Caco-2 (cell line): ENCODE measurements around the gene BAG3. TPM values are rescaled to one million over a fixed set of nuclear protein-coding genes. Genes with fewer than 3 reads are reported as not detected.

Source experiments
- BruUV-seq: library from RNA; stranded (reverse); fragments of 400-500 nt; replicated peaks from 2 replicates; lab custom pipeline; 2021; lab: Mats Ljungman, UMichigan
- CTCF ChIA-PET: fragments of 300-600 bp; sonication (Branson Sonifier 250); formaldehyde crosslinking; loops from one replicate; lab custom pipeline; 2022; ENCODE audit warnings: antibody characterized with exemption; lab: Charles Lee
- POLR2A ChIA-PET: fragments of 300-600 bp; sonication (Branson Sonifier 250); formaldehyde crosslinking; loops from one replicate; lab custom pipeline; 2022; ENCODE audit warnings: antibody characterized with exemption; lab: Charles Lee
- DNase-seq, 2 experiments: peaks; one replicate each; pipeline versions ENCODE4 v3.0.0 to v3.0.0-alpha.2; 2020 to 2022
- H3K27me3 ChIP-seq: replicated peaks from 2 replicates; pipeline ENCODE4 v1.6.0; 2011; ENCODE audit warnings: low read length; ENCODE audit not compliant: control insufficient read depth, insufficient read depth
- H3K36me3 ChIP-seq: 2 replicates; pipeline ENCODE4 v1.5.1; 2011; ENCODE audit warnings: low read length; ENCODE audit not compliant: control insufficient read depth, insufficient read depth
- H3K4me1 ChIP-seq: fragments of 250-450 bp; sonication (Bioruptor Pico); 2 replicates; pipeline ENCODE4 v1.5.1; 2020; ENCODE audit warnings: mild to moderate bottlenecking
- H3K4me3 ChIP-seq: 2 replicates; pipeline ENCODE4 v1.5.1; 2011; ENCODE audit warnings: low read depth, mild to moderate bottlenecking, control low read depth, low read length
- H3K9me3 ChIP-seq: fragments of 250-450 bp; sonication (Bioruptor Pico); 2 replicates; pipeline ENCODE4 v1.5.1; 2020; ENCODE audit warnings: mild to moderate bottlenecking, moderate library complexity
- H3K27ac Mint-ChIP-seq: one replicate; pipeline ENCODE4 v1.8.0; 2022; ENCODE audit warnings: mixed read lengths; ENCODE audit not compliant: unreplicated experiment
- H3K27me3 Mint-ChIP-seq: one replicate; pipeline ENCODE4 v1.8.0; 2022; ENCODE audit warnings: mixed read lengths; ENCODE audit not compliant: insufficient read depth, unreplicated experiment
- H3K36me3 Mint-ChIP-seq: one replicate; pipeline ENCODE4 v1.8.0; 2022; ENCODE audit warnings: mild to moderate bottlenecking, mixed read lengths; ENCODE audit not compliant: insufficient read depth, unreplicated experiment
- H3K4me1 Mint-ChIP-seq: one replicate; pipeline ENCODE4 v1.8.0; 2022; ENCODE audit warnings: low read depth, mixed read lengths; ENCODE audit not compliant: unreplicated experiment
- H3K4me3 Mint-ChIP-seq: one replicate; pipeline ENCODE4 v1.8.0; 2022; ENCODE audit warnings: mild to moderate bottlenecking, moderate library complexity, mixed read lengths; ENCODE audit not compliant: unreplicated experiment
- H3K9me3 Mint-ChIP-seq: one replicate; pipeline ENCODE4 v1.8.0; 2022; ENCODE audit warnings: mixed read lengths; ENCODE audit not compliant: unreplicated experiment
- intact Hi-C: fragments of 100-400 bp; cut with micrococcal nuclease; formaldehyde crosslinking; loops from one replicate; pipeline ENCODE4 v1.10.0; 2022; ENCODE audit not compliant: unreplicated experiment
- total RNA-seq: library from RNA; stranded (reverse); gene quantifications from 2 replicates; pipeline ENCODE4 v1.2.3, GENCODE V29; 2022
- TF ChIP-seq, protein P1 (sequence below), 2 experiments: fragments of 200-600 bp in 1 of 2; IDR thresholded peaks; 1 replicate in 1 of 2; 2 replicates in 1 of 2; pipeline versions ENCODE4 v1.5.1 to v1.8.0; 2011 to 2022; ENCODE audit warnings: antibody characterized with exemption in 1 of 2, control low read depth in 1 of 2, inconsistent platforms in 1 of 2, low read depth in 1 of 2, low read length in 1 of 2, mild to moderate bottlenecking in 1 of 2, moderate library complexity in 1 of 2; ENCODE audit not compliant: insufficient read depth in 1 of 2, severe bottlenecking in 1 of 2, unreplicated experiment in 1 of 2

BAG3 gene
- total RNA-seq, 1 experiment from 2014 or later = 30.7 TPM

DNA sequence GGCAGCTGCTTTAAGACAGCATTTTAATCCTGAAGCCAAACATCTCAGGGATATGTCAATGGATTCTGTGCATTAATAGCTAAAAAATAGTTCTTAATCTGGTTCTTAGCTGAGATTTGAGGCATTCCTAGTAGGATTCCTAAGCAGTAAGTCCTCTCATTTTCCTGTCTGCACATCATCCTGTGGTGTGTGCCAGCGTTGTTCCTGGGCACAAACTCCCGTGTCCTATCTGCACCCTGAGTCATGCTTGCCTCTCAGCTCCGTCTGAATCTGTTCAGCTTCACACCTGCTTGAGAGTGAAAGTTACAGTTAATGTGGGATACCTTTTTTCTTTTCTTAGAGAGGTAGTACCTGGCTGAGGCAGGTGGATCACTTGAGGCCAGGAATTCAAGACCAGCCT, 19.5 kb downstream of the BAG3 start:
- H3K36me3 Mint-ChIP-seq = peaks cover 40% of the 10 kb centered on the region
- no peaks in the 10 kb centered on the region for H3K9me3 ChIP-seq
- no peaks in the 10 kb centered on the region for H3K9me3 Mint-ChIP-seq
- no peak overlapping the region for H3K27ac Mint-ChIP-seq
- H3K4me1 Mint-ChIP-seq = peaks cover 35% of the 10 kb centered on the region
- H3K4me1 ChIP-seq = peaks cover 27% of the 10 kb centered on the region
- H3K27me3 Mint-ChIP-seq = no peaks in the 10 kb centered on the region
- ChIA-PET CTCF (interaction anchor here (0.6 to 0.8 kb wide), 2 partner anchors 68 to 75 kb away, joined by 3 to 9 read pairs; no protein-coding TSS in a partner anchor), POLR2A (no interaction called here)
- no peak overlapping the region for H3K4me3 Mint-ChIP-seq
- intact Hi-C loops = no loop called here
- TF ChIP-seq, protein P1, sequence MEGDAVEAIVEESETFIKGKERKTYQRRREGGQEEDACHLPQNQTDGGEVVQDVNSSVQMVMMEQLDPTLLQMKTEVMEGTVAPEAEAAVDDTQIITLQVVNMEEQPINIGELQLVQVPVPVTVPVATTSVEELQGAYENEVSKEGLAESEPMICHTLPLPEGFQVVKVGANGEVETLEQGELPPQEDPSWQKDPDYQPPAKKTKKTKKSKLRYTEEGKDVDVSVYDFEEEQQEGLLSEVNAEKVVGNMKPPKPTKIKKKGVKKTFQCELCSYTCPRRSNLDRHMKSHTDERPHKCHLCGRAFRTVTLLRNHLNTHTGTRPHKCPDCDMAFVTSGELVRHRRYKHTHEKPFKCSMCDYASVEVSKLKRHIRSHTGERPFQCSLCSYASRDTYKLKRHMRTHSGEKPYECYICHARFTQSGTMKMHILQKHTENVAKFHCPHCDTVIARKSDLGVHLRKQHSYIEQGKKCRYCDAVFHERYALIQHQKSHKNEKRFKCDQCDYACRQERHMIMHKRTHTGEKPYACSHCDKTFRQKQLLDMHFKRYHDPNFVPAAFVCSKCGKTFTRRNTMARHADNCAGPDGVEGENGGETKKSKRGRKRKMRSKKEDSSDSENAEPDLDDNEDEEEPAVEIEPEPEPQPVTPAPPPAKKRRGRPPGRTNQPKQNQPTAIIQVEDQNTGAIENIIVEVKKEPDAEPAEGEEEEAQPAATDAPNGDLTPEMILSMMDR (IDR thresholded peaks at IDR 0.05; ENCODE audit: insufficient read depth in 1 of 2, low read depth in 1 of 2, low read length in 1 of 2, severe bottlenecking in 1 of 2, unreplicated experiment in 1 of 2) = no peak
- no TSS peak for BruUV-seq
- H3K36me3 ChIP-seq = peaks cover 2% of the 10 kb centered on the region
- no peak for DNase-seq
- no peaks in the 10 kb centered on the region for H3K27me3 ChIP-seq
- no peak overlapping the region for H3K4me3 ChIP-seq

DNA sequence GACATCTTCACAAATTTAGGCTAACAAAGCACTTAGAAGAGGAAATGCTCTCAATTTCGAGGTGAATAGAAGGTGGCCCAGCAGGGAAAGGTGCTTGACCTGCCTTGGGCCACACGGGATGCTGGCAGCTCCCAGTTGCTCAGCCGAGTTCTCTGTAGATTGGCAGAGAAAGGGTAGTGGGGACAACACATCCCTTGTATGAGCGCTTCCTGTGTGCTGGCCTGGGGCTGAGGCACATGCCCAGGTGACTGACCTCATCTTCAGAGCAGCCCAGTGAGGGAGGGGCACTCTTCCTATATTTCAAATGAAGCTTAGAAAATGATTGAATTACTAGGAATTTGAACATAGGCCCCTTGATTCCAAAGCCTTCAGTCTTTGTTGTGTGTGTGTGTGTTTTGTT, 20.2 kb downstream of the BAG3 start:
- Mint-ChIP-seq H3K4me3 (no peak overlapping the region), H3K4me1 (peaks cover 29% of the 10 kb centered on the region), H3K36me3 (peaks cover 43% of the 10 kb centered on the region), H3K27me3 (no peaks in the 10 kb centered on the region), H3K27ac (no peak overlapping the region), H3K9me3 (no peaks in the 10 kb centered on the region)
- ChIA-PET CTCF (no interaction called here), POLR2A (no interaction called here)
- TF ChIP-seq, protein P1 (IDR thresholded peaks at IDR 0.05; ENCODE audit: insufficient read depth in 1 of 2, low read depth in 1 of 2, low read length in 1 of 2, severe bottlenecking in 1 of 2, unreplicated experiment in 1 of 2) = no peak
- Histone ChIP-seq H3K9me3 (no peaks in the 10 kb centered on the region), H3K4me1 (peaks cover 22% of the 10 kb centered on the region), H3K36me3 (peaks cover 2% of the 10 kb centered on the region), H3K4me3 (no peak overlapping the region), H3K27me3 (no peaks in the 10 kb centered on the region)
- intact Hi-C loops = no loop called here
- DNase-seq = no peak
- no TSS peak for BruUV-seq

DNA sequence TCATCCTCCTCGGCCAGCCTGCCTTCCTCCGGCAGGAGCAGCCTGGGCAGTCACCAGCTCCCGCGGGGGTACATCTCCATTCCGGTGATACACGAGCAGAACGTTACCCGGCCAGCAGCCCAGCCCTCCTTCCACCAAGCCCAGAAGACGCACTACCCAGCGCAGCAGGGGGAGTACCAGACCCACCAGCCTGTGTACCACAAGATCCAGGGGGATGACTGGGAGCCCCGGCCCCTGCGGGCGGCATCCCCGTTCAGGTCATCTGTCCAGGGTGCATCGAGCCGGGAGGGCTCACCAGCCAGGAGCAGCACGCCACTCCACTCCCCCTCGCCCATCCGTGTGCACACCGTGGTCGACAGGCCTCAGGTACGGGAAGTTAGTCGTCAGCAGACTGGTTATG, 21.1 kb downstream of the BAG3 start:
- Mint-ChIP-seq H3K4me3 (no peak overlapping the region), H3K9me3 (no peaks in the 10 kb centered on the region), H3K27ac (no peak overlapping the region), H3K27me3 (no peaks in the 10 kb centered on the region), H3K4me1 (peaks cover 20% of the 10 kb centered on the region), H3K36me3 (peaks cover 52% of the 10 kb centered on the region)
- no peak overlapping the region for H3K4me3 ChIP-seq
- intact Hi-C loops = no loop called here
- POLR2A ChIA-PET = no interaction called here
- peaks cover 13% of the 10 kb centered on the region for H3K4me1 ChIP-seq
- TF ChIP-seq, protein P1 (IDR thresholded peaks at IDR 0.05; ENCODE audit: insufficient read depth in 1 of 2, low read depth in 1 of 2, low read length in 1 of 2, severe bottlenecking in 1 of 2, unreplicated experiment in 1 of 2) = no peak
- H3K27me3 ChIP-seq = no peaks in the 10 kb centered on the region
- CTCF ChIA-PET = no interaction called here
- no TSS peak for BruUV-seq
- no peaks in the 10 kb centered on the region for H3K9me3 ChIP-seq
- DNase-seq = no peak
- H3K36me3 ChIP-seq = peaks cover 2% of the 10 kb centered on the region
